ENCODE results near the gene PPM1G. TPM values are rescaled to one million over a fixed set of nuclear protein-coding genes. Genes with fewer than 3 reads are reported as not detected.
"Not testable (repeated sequence)": the region's sequence is repeated elsewhere in the genome, so short reads cannot be mapped to it uniquely, and the experiment has no call there.

Gene PPM1G
- total RNA-seq, 6 experiments from 2014 or later: 74.6 to 96.8 (median 87.8) TPM

- Mint-ChIP-seq H3K9me3 (no peaks in the 10 kb centered on the region), H3K27ac (peak within 1 kb of the TSS; percentile 99), H3K4me3 (peak within 1 kb of the TSS; percentile 99), H3K4me1 (ENCODE audit: low read depth) (peaks cover 48% of the 10 kb centered on the region), H3K36me3 (ENCODE audit: low read depth) (peaks cover 12% of the 10 kb centered on the region), H3K27me3 (ENCODE audit: insufficient read depth) (peaks cover 4% of the 10 kb centered on the region)
- peak; percentile 94 for DNase-seq
- peak; percentile 40 for TF ChIP-seq CTCF (IDR thresholded peaks at IDR 0.05)
Observed at GRCh38 chr2:27356382-27357181, 52.8 kb downstream of the PPM1G start, which contains the start of gene GTF3C2. Gene GTF3C2 (minus strand): TSS chr2:27356764. CDS start chr2:27343554, 13,210 bp downstream.

GRCh38 chr2:27356056-27356381 lies 53.4 kb downstream of the PPM1G start:
- DNase-seq: peak; percentile 57
- peaks cover 4% of the 10 kb centered on the region for H3K27me3 Mint-ChIP-seq (ENCODE audit: insufficient read depth)
- H3K9me3 Mint-ChIP-seq: no peaks in the 10 kb centered on the region
- TF ChIP-seq CTCF (IDR thresholded peaks at IDR 0.05): no peak
- peak overlapping the region; percentile 99 for H3K4me3 Mint-ChIP-seq
- peak overlapping the region; percentile 99 for H3K27ac Mint-ChIP-seq
- H3K4me1 Mint-ChIP-seq (ENCODE audit: low read depth): peaks cover 49% of the 10 kb centered on the region
- H3K36me3 Mint-ChIP-seq (ENCODE audit: low read depth): peaks cover 12% of the 10 kb centered on the region

- H3K9me3 Mint-ChIP-seq: no peaks in the 10 kb centered on the region
- peaks cover 4% of the 10 kb centered on the region for H3K27me3 Mint-ChIP-seq (ENCODE audit: insufficient read depth)
- peaks cover 12% of the 10 kb centered on the region for H3K36me3 Mint-ChIP-seq (ENCODE audit: low read depth)
- no peak for TF ChIP-seq CTCF (IDR thresholded peaks at IDR 0.05)
- peaks cover 49% of the 10 kb centered on the region for H3K4me1 Mint-ChIP-seq (ENCODE audit: low read depth)
- DNase-seq: no peak
- peak overlapping the region; percentile 79 for H3K27ac Mint-ChIP-seq
- peak overlapping the region; percentile 70 for H3K4me3 Mint-ChIP-seq
Observed at GRCh38 chr2:27354597-27354927, 54.8 kb downstream of the PPM1G start.

GRCh38 chr2:27353762-27354596 lies 55.4 kb downstream of the PPM1G start:
- Mint-ChIP-seq H3K9me3 (no peaks in the 10 kb centered on the region), H3K27ac (peak overlapping the region; percentile 79), H3K4me1 (ENCODE audit: low read depth) (peaks cover 49% of the 10 kb centered on the region), H3K36me3 (ENCODE audit: low read depth) (peaks cover 12% of the 10 kb centered on the region), H3K27me3 (ENCODE audit: insufficient read depth) (peaks cover 4% of the 10 kb centered on the region), H3K4me3 (peak overlapping the region; percentile 70)
- peak; percentile 52 for DNase-seq
- TF ChIP-seq CTCF (IDR thresholded peaks at IDR 0.05): no peak

- H3K9me3 Mint-ChIP-seq; H3K36me3 Mint-ChIP-seq (ENCODE audit: low read depth); H3K27ac Mint-ChIP-seq; H3K27me3 Mint-ChIP-seq (ENCODE audit: insufficient read depth); DNase-seq; H3K4me3 Mint-ChIP-seq: not testable (repeated sequence)
- H3K4me1 Mint-ChIP-seq (ENCODE audit: low read depth): peaks cover 44% of the 10 kb centered on the region
Observed at GRCh38 chr2:27353386-27353761, 56.0 kb downstream of the PPM1G start.

All from HFFc6 (cell line).